CD14-positive monocyte (primary cell): ENCODE data around the gene TPK1. TPM values are rescaled to one million over a fixed set of nuclear protein-coding genes. Genes with fewer than 3 reads are reported as not detected.

Source experiments
- DNase-seq, 3 donors: peaks; one replicate each; pipeline ENCODE4 v3.0.0-alpha.2; 2011 to 2022
- H2AFZ ChIP-seq: 2 replicates; pipeline ENCODE4 v1.6.0; 2012; ENCODE audit warnings: mild to moderate bottlenecking, low read depth, low read length, inconsistent platforms; ENCODE audit not compliant: insufficient read depth, poor library complexity, severe bottlenecking
- H3K27ac ChIP-seq, 2 donors: 1 replicate in 1 of 2; 2 replicates in 1 of 2; pipeline ENCODE4 v1.5.1; 2012 to 2013; ENCODE audit warnings: low read length in 2 of 2, control low read depth in 1 of 2, inconsistent platforms in 1 of 2, low read depth in 1 of 2, mild to moderate bottlenecking in 1 of 2
- H3K27me3 ChIP-seq, 2 donors: one replicate each; pipeline versions ENCODE4 v1.6.0 to v1.6.1; 2011 to 2013; ENCODE audit warnings: low read length in 2 of 2; ENCODE audit not compliant: control insufficient read depth in 2 of 2, insufficient read depth in 2 of 2
- H3K36me3 ChIP-seq, 2 donors: replicated peaks in 1 of 2; 1 replicate in 1 of 2; 2 replicates in 1 of 2; pipeline versions ENCODE4 v1.5.1 to v1.6.1; 2012 to 2013; ENCODE audit warnings: low read length in 2 of 2, control low read depth in 1 of 2, inconsistent platforms in 1 of 2, mild to moderate bottlenecking in 1 of 2; ENCODE audit not compliant: insufficient read depth in 2 of 2, control insufficient read depth in 1 of 2
- H3K4me1 ChIP-seq, 2 donors: 1 replicate in 1 of 2; 2 replicates in 1 of 2; pipeline versions ENCODE4 v1.5.1 to v1.6.1; 2012 to 2013; ENCODE audit warnings: low read length in 2 of 2, control low read depth in 1 of 2, inconsistent platforms in 1 of 2, mild to moderate bottlenecking in 1 of 2, moderate library complexity in 1 of 2; ENCODE audit not compliant: insufficient read depth in 2 of 2, control insufficient read depth in 1 of 2
- H3K4me2 ChIP-seq: replicated peaks from 2 replicates; pipeline ENCODE3; 2012; ENCODE audit warnings: low read length, moderate library complexity, mild to moderate bottlenecking; ENCODE audit not compliant: poor library complexity, severe bottlenecking; ENCODE audit errors: extremely low read depth
- H3K4me3 ChIP-seq, 3 experiments: fragments of 200-600 bp in 1 of 3; sonication (generic) in 1 of 3; replicated peaks in 1 of 3; 1 replicate in 2 of 3; 2 replicates in 1 of 3; pipeline ENCODE4 v1.5.1; 2011 to 2013; ENCODE audit warnings: low read length in 3 of 3, mild to moderate bottlenecking in 3 of 3, control low read depth in 2 of 3, low read depth in 2 of 3, inconsistent platforms in 1 of 3, moderate library complexity in 1 of 3
- H3K79me2 ChIP-seq: 2 replicates; pipeline ENCODE4 v1.6.0; 2012; ENCODE audit warnings: mild to moderate bottlenecking, control low read depth, inconsistent platforms, low read length, moderate library complexity; ENCODE audit not compliant: insufficient read depth
- H3K9ac ChIP-seq: 2 replicates; pipeline ENCODE4 v1.6.0; 2017; ENCODE audit warnings: low read length, mild to moderate bottlenecking; ENCODE audit not compliant: insufficient read depth, poor library complexity, severe bottlenecking
- H3K9me3 ChIP-seq, 2 donors: replicated peaks in 1 of 2; 1 replicate in 1 of 2; 2 replicates in 1 of 2; pipeline versions ENCODE4 v1.5.1 to v1.6.1; 2012 to 2013; ENCODE audit warnings: low read length in 2 of 2, control low read depth in 1 of 2; ENCODE audit not compliant: control insufficient read depth in 1 of 2, insufficient read depth in 1 of 2
- H4K20me1 ChIP-seq: 2 replicates; pipeline ENCODE4 v1.6.0; 2012; ENCODE audit warnings: mild to moderate bottlenecking, low read length, control low read depth, moderate library complexity; ENCODE audit not compliant: insufficient read depth
- H3K27ac Mint-ChIP-seq, 7 donors: one replicate each; pipeline ENCODE4 v1.8.0; 2020; ENCODE audit warnings: mild to moderate bottlenecking in 7 of 7, mixed read lengths in 7 of 7, moderate library complexity in 6 of 7, inconsistent platforms in 2 of 7
- H3K27me3 Mint-ChIP-seq, 3 donors: one replicate each; pipeline ENCODE4 v1.8.0; 2021 to 2022; ENCODE audit warnings: low read depth in 3 of 3, mild to moderate bottlenecking in 3 of 3, mixed read lengths in 3 of 3, moderate library complexity in 3 of 3, inconsistent platforms in 1 of 3
- H3K36me3 Mint-ChIP-seq, 2 donors: one replicate each; pipeline ENCODE4 v1.8.0; 2020; ENCODE audit warnings: mixed read lengths in 2 of 2, inconsistent platforms in 1 of 2, mild to moderate bottlenecking in 1 of 2
- H3K4me1 Mint-ChIP-seq: one replicate; pipeline ENCODE4 v1.8.0; 2020; ENCODE audit warnings: mild to moderate bottlenecking, mixed read lengths
- H3K4me3 Mint-ChIP-seq, 2 donors: one replicate each; pipeline ENCODE4 v1.8.0; 2020; ENCODE audit warnings: mild to moderate bottlenecking in 2 of 2, mixed read lengths in 2 of 2, moderate library complexity in 1 of 2
- H3K9me3 Mint-ChIP-seq, 7 donors: one replicate each; pipeline ENCODE4 v1.8.0; 2020 to 2022; ENCODE audit warnings: mixed read lengths in 7 of 7, mild to moderate bottlenecking in 6 of 7, moderate library complexity in 6 of 7, inconsistent platforms in 2 of 7
- WGBS: methylation state at CpG from one replicate; pipeline ENCODE4 v1.1.5; 2013; ENCODE audit warnings: missing lambda C conversion rate; ENCODE audit not compliant: insufficient coverage; 5-methylcytosine and 5-hydroxymethylcytosine counted together
- intact Hi-C, 2 donors: fragments of 100-400 bp; cut with micrococcal nuclease; formaldehyde crosslinking; loops; one replicate each; pipeline versions ENCODE4 v1.15.0 to v1.15.1; 2023
- polyA plus RNA-seq, 3 donors: library from polyadenylated mRNA; depleted of rRNA in 1 of 3; unstranded in 2 of 3; stranded (reverse) in 1 of 3; fragments of 300-500 nt in 2 of 3; fragments of >200 nt in 1 of 3; fragmentation: Illumina TruSeq in 2 of 3; gene quantifications; 1 replicate in 2 of 3; 2 replicates in 1 of 3; pipeline ENCODE4 v1.2.3, GENCODE V29; 2012 to 2021
- TF ChIP-seq, protein P1 (sequence below): fragments of 200-600 bp; IDR thresholded peaks from one replicate; pipeline ENCODE4 v1.8.0; 2022; ENCODE audit warnings: antibody characterized with exemption, mild to moderate bottlenecking

Gene TPK1
- polyA plus RNA-seq, 3 donors: 18.9 to 33.8 (median 33.1) TPM

GRCh38 chr7:144759653-144760052 lies 76.2 kb downstream of the TPK1 start:
- no peak overlapping the region for H3K27ac ChIP-seq
- no peak for DNase-seq
- no peak overlapping the region for H2AFZ ChIP-seq
- no peak overlapping the region for H3K4me3 Mint-ChIP-seq
- no peaks in the 10 kb centered on the region for H3K27me3 Mint-ChIP-seq
- TF ChIP-seq, protein P1, sequence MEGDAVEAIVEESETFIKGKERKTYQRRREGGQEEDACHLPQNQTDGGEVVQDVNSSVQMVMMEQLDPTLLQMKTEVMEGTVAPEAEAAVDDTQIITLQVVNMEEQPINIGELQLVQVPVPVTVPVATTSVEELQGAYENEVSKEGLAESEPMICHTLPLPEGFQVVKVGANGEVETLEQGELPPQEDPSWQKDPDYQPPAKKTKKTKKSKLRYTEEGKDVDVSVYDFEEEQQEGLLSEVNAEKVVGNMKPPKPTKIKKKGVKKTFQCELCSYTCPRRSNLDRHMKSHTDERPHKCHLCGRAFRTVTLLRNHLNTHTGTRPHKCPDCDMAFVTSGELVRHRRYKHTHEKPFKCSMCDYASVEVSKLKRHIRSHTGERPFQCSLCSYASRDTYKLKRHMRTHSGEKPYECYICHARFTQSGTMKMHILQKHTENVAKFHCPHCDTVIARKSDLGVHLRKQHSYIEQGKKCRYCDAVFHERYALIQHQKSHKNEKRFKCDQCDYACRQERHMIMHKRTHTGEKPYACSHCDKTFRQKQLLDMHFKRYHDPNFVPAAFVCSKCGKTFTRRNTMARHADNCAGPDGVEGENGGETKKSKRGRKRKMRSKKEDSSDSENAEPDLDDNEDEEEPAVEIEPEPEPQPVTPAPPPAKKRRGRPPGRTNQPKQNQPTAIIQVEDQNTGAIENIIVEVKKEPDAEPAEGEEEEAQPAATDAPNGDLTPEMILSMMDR: no peak
- WGBS: no CpG with 5 or more reads among the region's 4 CpGs
- H3K9me3 Mint-ChIP-seq: peaks cover 0 to 25% (median 4%) of the 10 kb centered on the region in 7 donors
- no peak overlapping the region for H3K4me2 ChIP-seq
- H3K79me2 ChIP-seq: no peaks in the 10 kb centered on the region
- H3K36me3 Mint-ChIP-seq: peaks cover 17 to 29% of the 10 kb centered on the region in 2 donors
- H3K4me1 ChIP-seq: no peaks in the 10 kb centered on the region
- H3K9ac ChIP-seq: no peak overlapping the region
- no peaks in the 10 kb centered on the region for H3K4me1 Mint-ChIP-seq
- intact Hi-C loops: no loop called here
- no peaks in the 10 kb centered on the region for H4K20me1 ChIP-seq
- H3K27ac Mint-ChIP-seq: no peak overlapping the region
- H3K36me3 ChIP-seq: peaks cover 0 to 11% of the 10 kb centered on the region in 2 donors
- peaks cover 0 to 4% of the 10 kb centered on the region in 2 donors for H3K9me3 ChIP-seq
- H3K27me3 ChIP-seq: no peaks in the 10 kb centered on the region
- no peak overlapping the region for H3K4me3 ChIP-seq

DNA sequence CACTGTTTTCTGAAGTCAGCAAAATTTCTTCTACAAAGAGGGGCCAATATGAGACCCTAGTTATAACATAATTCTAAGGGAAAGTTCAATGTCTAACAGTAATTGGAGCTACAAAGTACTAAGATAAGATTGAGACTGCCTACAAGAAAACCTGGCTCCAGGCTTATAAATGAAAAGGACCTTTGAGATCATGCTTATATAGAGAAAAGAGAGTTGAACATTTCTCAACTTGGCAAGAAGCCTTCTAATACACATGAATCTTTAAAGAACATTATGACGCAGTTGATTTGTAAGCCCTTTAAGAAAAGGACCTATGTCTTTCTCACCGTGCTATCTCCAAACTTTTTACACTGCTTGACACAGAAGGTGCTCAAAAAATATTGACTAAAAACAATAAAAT lies 87.9 kb downstream of the TPK1 start:
- Histone ChIP-seq H3K27me3 (no peaks in the 10 kb centered on the region), H3K27ac (no peak overlapping the region), H4K20me1 (no peaks in the 10 kb centered on the region), H3K4me1 (no peaks in the 10 kb centered on the region), H3K4me3 (no peak overlapping the region), H3K79me2 (no peaks in the 10 kb centered on the region), H3K36me3 (no peaks in the 10 kb centered on the region), H3K9me3 (no peaks in the 10 kb centered on the region), H2AFZ (no peak overlapping the region), H3K4me2 (no peak overlapping the region), H3K9ac (no peak overlapping the region)
- intact Hi-C loops: no loop called here
- Mint-ChIP-seq H3K36me3 (no peaks in the 10 kb centered on the region), H3K9me3 (peaks cover 0 to 9% (median 3%) of the 10 kb centered on the region in 7 donors), H3K27ac (no peak overlapping the region), H3K4me3 (no peak overlapping the region), H3K27me3 (peaks cover 0 to 3% (median 0%) of the 10 kb centered on the region in 3 donors), H3K4me1 (no peaks in the 10 kb centered on the region)
- DNase-seq: no peak
- WGBS: no CpG with 5 or more reads among the region's 2 CpGs
- TF ChIP-seq, protein P1: no peak
